Activated B cell treated with CpG ODN at 0.5 μM for 24 hours (primary cell): ENCODE data around the gene BRPF1. TPM values are rescaled to one million over a fixed set of nuclear protein-coding genes. Genes with fewer than 3 reads are reported as not detected.

Experiments used
- ATAC-seq: fragments of 200-7000 bp; cut with Tn5 transposase; one replicate; pipeline ENCODE4 v1.10.0; 2021; ENCODE audit warnings: low read depth, mild to moderate bottlenecking, moderate library complexity
- CTCF ChIA-PET: fragments of 350-600 bp; sonication (Branson Sonifier 250); formaldehyde crosslinking; loops from one replicate; lab custom pipeline; 2021; ENCODE audit warnings: antibody characterized with exemption; lab: Charles Lee
- POLR2A ChIA-PET: fragments of 350-600 bp; sonication (Branson Sonifier 250); formaldehyde crosslinking; loops from one replicate; lab custom pipeline; 2021; ENCODE audit warnings: antibody characterized with exemption; lab: Charles Lee
- DNase-seq: peaks from one replicate; pipeline ENCODE4 v3.0.0; 2022
- H3K27ac Mint-ChIP-seq: one replicate; pipeline ENCODE4 v1.8.0; 2020; ENCODE audit warnings: mixed read lengths
- H3K27me3 Mint-ChIP-seq: one replicate; pipeline ENCODE4 v1.8.0; 2021; ENCODE audit warnings: mixed read lengths
- H3K36me3 Mint-ChIP-seq: one replicate; pipeline ENCODE4 v1.8.0; 2021; ENCODE audit warnings: low read depth, mixed read lengths
- H3K4me1 Mint-ChIP-seq: one replicate; pipeline ENCODE4 v1.8.0; 2021; ENCODE audit warnings: mixed read lengths
- H3K4me3 Mint-ChIP-seq: one replicate; pipeline ENCODE4 v1.8.0; 2020; ENCODE audit warnings: mild to moderate bottlenecking, mixed read lengths
- H3K9me3 Mint-ChIP-seq: one replicate; pipeline ENCODE4 v1.8.0; 2020; ENCODE audit warnings: mixed read lengths
- CTCF ChIP-seq: fragments of 200-600 bp; IDR thresholded peaks from one replicate; pipeline ENCODE4 v1.8.0; 2022; ENCODE audit warnings: antibody characterized with exemption, mild to moderate bottlenecking
- intact Hi-C: fragments of 100-400 bp; cut with micrococcal nuclease; formaldehyde crosslinking; loops from one replicate; pipeline ENCODE4 v1.15.1; 2024
- total RNA-seq: library from RNA; stranded (reverse); gene quantifications from 2 replicates; pipeline ENCODE4 v1.2.3, GENCODE V29; 2022

Gene BRPF1
- total RNA-seq, 1 donor from 2014 or later, result 35.2 TPM

- peaks cover 46% of the 10 kb centered on the region for H3K4me1 Mint-ChIP-seq
- peaks cover 66% of the 10 kb centered on the region for H3K36me3 Mint-ChIP-seq
Observed at GRCh38 chr3:9749296-9749644, 17.7 kb downstream of the BRPF1 start.

GRCh38 chr3:9749645-9750555, 18.4 kb downstream of the BRPF1 start, which contains the start of gene OGG1:
Gene OGG1 (plus strand): TSS chr3:9749952. CDS start chr3:9750287, 335 bp downstream.
- Mint-ChIP-seq H3K27me3 (no peaks in the 10 kb centered on the region), H3K36me3 (peaks cover 66% of the 10 kb centered on the region), H3K9me3 (no peaks in the 10 kb centered on the region), H3K4me3 (peak within 1 kb of the TSS; percentile 94), H3K4me1 (peaks cover 48% of the 10 kb centered on the region), H3K27ac (peak within 1 kb of the TSS; percentile 95)
- intact Hi-C loops, result loop anchor here (1.0 to 2.0 kb wide), 7 partner anchors 19 to 353 kb away; partner anchors contain the start of genes BRPF1, CAMK1, FANCD2 and MTMR14
- TF ChIP-seq CTCF, result no peak
- DNase-seq (peak; percentile 89), ATAC-seq (peak; percentile 90)
- ChIA-PET CTCF (interaction anchor here (0.6 to 1.6 kb wide), 5 partner anchors 17 to 246 kb away, joined by 3 to 5 read pairs (median 4); partner anchors contain the start of genes ARPC4 and TADA3), POLR2A (interaction anchor here (0.6 to 6.3 kb wide), 19 partner anchors 14 to 571 kb away, joined by 3 to 106 read pairs (median 4); partner anchors contain the start of genes ARPC4, BRPF1, JAGN1 and MTMR14)

More at GRCh38 chr3:9749296-9749644, 17.7 kb downstream of the BRPF1 start:
- DNase-seq, result no peak
- TF ChIP-seq CTCF, result no peak
- Mint-ChIP-seq H3K27me3 (no peaks in the 10 kb centered on the region), H3K4me3 (peak overlapping the region; percentile 94), H3K27ac (peak overlapping the region; percentile 95), H3K9me3 (no peaks in the 10 kb centered on the region)
- CTCF ChIA-PET, result interaction anchor here (0.7 to 1.4 kb wide), 3 partner anchors 17 to 197 kb away, joined by 3 to 5 read pairs (median 3); no protein-coding TSS in a partner anchor
- ATAC-seq, result no peak
- POLR2A ChIA-PET, result interaction anchor here (0.7 to 6.3 kb wide), 15 partner anchors 13 to 572 kb away, joined by 3 to 106 read pairs (median 4); partner anchors contain the start of genes ARPC4, BRPF1, JAGN1 and MTMR14
- intact Hi-C loops, result loop anchor here (1.0 kb wide), 3 partner anchors 18 to 100 kb away; partner anchors contain the start of genes BRPF1, MTMR14 and TADA3

GRCh38 chr3:9750556-9751411, 19.2 kb downstream of the BRPF1 start:
- ChIA-PET CTCF (interaction anchor here (1.4 to 1.6 kb wide), 2 partner anchors 42 to 44 kb away, joined by 4 to 5 read pairs; partner anchors contain the start of genes ARPC4 and TADA3), POLR2A (interaction anchor here (1.0 to 6.3 kb wide), 9 partner anchors 19 to 275 kb away, joined by 3 to 106 read pairs (median 9); partner anchors contain the start of genes ARPC4, BRPF1, JAGN1 and TADA3)
- intact Hi-C loops, result loop anchor here (1.0 to 2.0 kb wide), 4 partner anchors 18 to 354 kb away; partner anchors contain the start of genes CAMK1, FANCD2 and SETD5
- H3K4me3 Mint-ChIP-seq, result peak overlapping the region; percentile 94
- peaks cover 64% of the 10 kb centered on the region for H3K36me3 Mint-ChIP-seq
- H3K27ac Mint-ChIP-seq, result peak overlapping the region; percentile 95
- no peak for TF ChIP-seq CTCF
- no peaks in the 10 kb centered on the region for H3K27me3 Mint-ChIP-seq
- no peaks in the 10 kb centered on the region for H3K9me3 Mint-ChIP-seq
- H3K4me1 Mint-ChIP-seq, result peaks cover 48% of the 10 kb centered on the region
- no peak for DNase-seq
- no peak for ATAC-seq

GRCh38 chr3:9754678-9755077, 23.1 kb downstream of the BRPF1 start:
- no peak overlapping the region for H3K4me3 Mint-ChIP-seq

More at GRCh38 chr3:9754678-9755077, 23.1 kb downstream of the BRPF1 start:
- no peak for TF ChIP-seq CTCF
- POLR2A ChIA-PET, result interaction anchor here (6.3 kb wide), 1 partner anchor 39 kb away, joined by 106 read pairs; the partner anchor contains the start of genes ARPC4 and TADA3
- intact Hi-C loops, result no loop called here
- Mint-ChIP-seq H3K27me3 (no peaks in the 10 kb centered on the region), H3K27ac (no peak overlapping the region), H3K36me3 (peaks cover 67% of the 10 kb centered on the region), H3K9me3 (no peaks in the 10 kb centered on the region), H3K4me1 (peaks cover 40% of the 10 kb centered on the region)
- DNase-seq, result no peak
- ATAC-seq, result no peak
- CTCF ChIA-PET, result interaction anchor here (0.7 to 1.6 kb wide), 3 partner anchors 14 to 28 kb away, joined by 3 read pairs; partner anchors contain the start of gene CAMK1
